GM12891 (cell line): ENCODE measurements around the gene TTC29.

Source experiments
- PAX5 ChIP-seq: IDR thresholded peaks from 2 replicates; pipeline ENCODE4 v1.6.1; 2011; ENCODE audit warnings: low read length, moderate library complexity, mild to moderate bottlenecking; ENCODE audit not compliant: insufficient read depth, severe bottlenecking
- POLR2AphosphoS5 ChIP-seq: IDR thresholded peaks from 2 replicates; pipeline ENCODE4 v1.6.1; 2011; ENCODE audit warnings: low read depth, low read length, control low read depth
- SPI1 ChIP-seq: IDR thresholded peaks from 2 replicates; pipeline ENCODE4 v1.6.1; 2011; ENCODE audit warnings: low read depth, low read length, control low read depth
- TAF1 ChIP-seq: IDR thresholded peaks from 2 replicates; pipeline ENCODE4 v1.6.1; 2011; ENCODE audit warnings: low read depth, low read length, control low read depth

DNA sequence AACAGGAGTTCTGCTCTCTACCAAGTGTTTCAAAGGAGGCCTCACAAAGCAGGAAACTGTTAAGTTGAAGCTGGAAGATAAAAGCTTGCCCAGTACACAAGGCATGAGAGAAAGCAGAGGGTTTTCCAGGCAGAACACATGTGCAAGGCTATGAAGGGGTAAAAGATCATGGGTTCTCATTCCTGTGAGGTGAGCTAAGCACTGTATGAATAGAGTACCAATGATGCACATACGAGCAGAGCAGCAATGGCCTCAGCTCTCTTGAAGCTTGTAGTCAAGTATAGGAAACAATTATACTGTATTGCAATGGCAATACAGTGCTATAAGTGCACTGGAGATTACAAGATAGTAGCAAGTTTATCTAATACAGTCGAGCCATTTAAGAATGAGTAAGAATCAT, 18.0 kb downstream of the TTC29 start:
- TF ChIP-seq SPI1 (no peak), TAF1 (no peak), PAX5 (no peak), POLR2AphosphoS5 (no peak)
